ENCODE measurements around the gene PCK1. TPM values are rescaled to one million over a fixed set of nuclear protein-coding genes. Genes with fewer than 3 reads are reported as not detected.
A peak's percentile ranks its signal among the peaks of the same experiment; 100 is the strongest.

Gene PCK1
- total RNA-seq, 5 donors from 2014 or later (not counting 1 experiment from before 2014, with no cell fraction given), result 0.25 to 0.53 (median 0.26) TPM; not detected in 2

DNA sequence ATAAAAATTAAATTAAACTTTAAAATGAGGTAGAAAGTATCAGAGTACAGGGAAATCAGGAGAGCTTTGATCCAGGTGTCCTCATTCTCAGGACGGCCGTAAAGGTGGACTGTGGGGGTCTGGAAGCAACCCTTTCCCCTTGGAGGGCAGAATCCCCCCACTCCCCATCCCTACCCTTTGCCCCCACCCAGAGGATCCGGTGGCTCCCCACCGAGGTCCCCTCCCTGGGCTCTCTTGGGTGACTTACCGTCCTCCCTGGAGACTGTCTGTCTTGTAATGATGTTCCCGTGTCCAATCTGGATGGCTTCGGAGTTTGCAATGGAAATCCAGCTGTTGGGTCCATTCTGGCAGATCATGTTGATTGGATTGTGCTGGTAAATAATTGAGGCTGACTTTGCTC lies 52.0 kb downstream of the PCK1 start:
- CTCF ChIA-PET, result no interaction called here
- Mint-ChIP-seq H3K4me1 (peaks cover 10 to 25% (median 20%) of the 10 kb centered on the region in 3 donors), H3K4me3 (no peak overlapping the region), H3K9me3 (no peaks in the 10 kb centered on the region), H3K27ac (no peak overlapping the region), H3K27me3 (no peaks in the 10 kb centered on the region), H3K36me3 (peaks cover 46% of the 10 kb centered on the region)
- DNase-seq, result peak in 1 of 35 experiments; percentile 3
- Histone ChIP-seq H3K27me3 (replicated peaks in 1 of 2; ENCODE audit: control insufficient read depth in 2 of 2, extremely low read depth in 1 of 2, insufficient read depth in 2 of 2, low read length in 1 of 2) (no peaks in the 10 kb centered on the region), H3K27ac (ENCODE audit: low read length) (no peak overlapping the region), H3K4me3 (ENCODE audit: control insufficient read depth in 1 of 2, extremely low read depth in 1 of 2, low read length in 1 of 2) (no peak overlapping the region), H3K9me3 (no peaks in the 10 kb centered on the region), H3K4me1 (ENCODE audit: control insufficient read depth in 1 of 2, extremely low read depth in 1 of 2, insufficient read depth in 2 of 2, low read length in 2 of 2) (peaks cover 4 to 37% of the 10 kb centered on the region in 2 experiments), H3K36me3 (ENCODE audit: control insufficient read depth in 2 of 2, extremely low read depth in 1 of 2, insufficient read depth in 1 of 2, low read length in 1 of 2) (peaks cover 0 to 84% of the 10 kb centered on the region in 2 donors)
- WGBS (ENCODE audit: insufficient coverage), result 87% methylated on average over 3 of the region's 7 CpGs
- ATAC-seq (replicated peaks in 1 of 4), result no peak
- POLR2A ChIA-PET, result no interaction called here

- DNase-seq (peak in 1 of 35 experiments; percentile 11), ATAC-seq (replicated peaks in 1 of 4) (no peak)
- H3K4me1 Mint-ChIP-seq, result peaks cover 16 to 30% (median 25%) of the 10 kb centered on the region in 3 donors
- H3K4me3 Mint-ChIP-seq, result no peak overlapping the region
- H3K27me3 Mint-ChIP-seq, result no peaks in the 10 kb centered on the region
- Histone ChIP-seq H3K4me3 (ENCODE audit: control insufficient read depth in 1 of 2, extremely low read depth in 1 of 2, low read length in 1 of 2) (no peak overlapping the region), H3K9me3 (no peaks in the 10 kb centered on the region), H3K27me3 (replicated peaks in 1 of 2; ENCODE audit: control insufficient read depth in 2 of 2, extremely low read depth in 1 of 2, insufficient read depth in 2 of 2, low read length in 1 of 2) (no peaks in the 10 kb centered on the region), H3K27ac (ENCODE audit: low read length) (no peak overlapping the region), H3K4me1 (ENCODE audit: control insufficient read depth in 1 of 2, extremely low read depth in 1 of 2, insufficient read depth in 2 of 2, low read length in 2 of 2) (peaks cover 9 to 42% of the 10 kb centered on the region in 2 experiments), H3K36me3 (ENCODE audit: control insufficient read depth in 2 of 2, extremely low read depth in 1 of 2, insufficient read depth in 1 of 2, low read length in 1 of 2) (peaks cover 0 to 80% of the 10 kb centered on the region in 2 donors)
- WGBS (ENCODE audit: insufficient coverage), result 93% methylated on average over 9 of the region's 12 CpGs
- CTCF ChIA-PET, result interaction anchor here in 1 of 2 donors (0.6 kb wide), 1 partner anchor 1090 kb away, joined by 3 read pairs; no protein-coding TSS in a partner anchor
- H3K27ac Mint-ChIP-seq, result no peak overlapping the region
- H3K9me3 Mint-ChIP-seq, result no peaks in the 10 kb centered on the region
- peaks cover 45% of the 10 kb centered on the region for H3K36me3 Mint-ChIP-seq
- POLR2A ChIA-PET, result no interaction called here
Measured at GRCh38 chr20:57613481-57613921, 52.6 kb downstream of the PCK1 start.

DNA sequence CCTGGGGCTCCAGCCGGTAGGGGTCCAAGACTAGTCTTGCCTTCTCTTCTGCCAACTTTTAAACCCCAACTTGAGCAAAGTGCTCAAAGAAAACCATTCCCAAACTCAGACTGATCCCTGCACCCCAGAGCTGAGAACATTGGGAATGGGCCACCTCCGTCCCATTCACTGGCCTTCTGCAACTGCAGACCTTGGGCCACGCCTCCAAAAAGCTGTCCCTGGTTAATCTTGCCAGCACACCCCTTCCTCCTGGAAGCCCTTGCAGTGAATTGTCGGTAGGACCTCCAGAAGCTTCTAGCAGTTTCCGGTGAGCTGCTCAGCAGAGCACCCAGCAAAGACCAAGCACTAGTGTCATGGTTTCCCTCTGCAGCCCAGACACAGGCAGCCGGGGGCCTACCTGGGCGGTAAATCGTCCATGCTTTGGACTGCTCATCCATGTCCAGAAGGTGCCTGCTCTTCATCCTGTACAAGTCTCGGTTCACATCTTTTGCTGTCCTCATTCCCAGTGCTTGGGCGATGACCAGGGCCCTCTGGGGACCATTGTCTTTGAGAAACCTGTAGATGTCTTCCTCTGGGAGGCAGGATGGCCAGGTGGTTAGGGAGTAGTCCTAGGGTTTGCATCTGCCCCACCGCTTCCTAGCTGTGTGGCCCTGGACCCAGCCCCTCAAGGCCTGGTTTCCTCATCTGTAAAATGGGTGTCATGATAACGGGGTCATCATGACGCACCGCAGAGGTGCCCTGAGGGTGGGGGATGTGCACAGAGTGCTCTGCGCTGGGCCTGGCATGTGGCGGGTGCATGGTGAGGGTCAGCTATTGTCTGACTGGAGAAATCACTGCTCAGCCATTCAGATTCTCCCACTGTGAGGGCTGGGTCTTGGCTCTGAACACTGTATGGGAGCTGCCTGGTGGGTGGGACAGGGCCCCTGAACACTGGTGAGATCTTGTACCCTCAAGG lies 53.9 kb downstream of the PCK1 start:
- no peak for ATAC-seq (replicated peaks in 1 of 4)
- H3K27me3 Mint-ChIP-seq, result no peaks in the 10 kb centered on the region
- Histone ChIP-seq H3K27me3 (replicated peaks in 1 of 2; ENCODE audit: control insufficient read depth in 2 of 2, extremely low read depth in 1 of 2, insufficient read depth in 2 of 2, low read length in 1 of 2) (no peaks in the 10 kb centered on the region), H3K27ac (ENCODE audit: low read length) (no peak overlapping the region), H3K9me3 (no peaks in the 10 kb centered on the region), H3K4me3 (ENCODE audit: control insufficient read depth in 1 of 2, extremely low read depth in 1 of 2, low read length in 1 of 2) (no peak overlapping the region), H3K4me1 (ENCODE audit: control insufficient read depth in 1 of 2, extremely low read depth in 1 of 2, insufficient read depth in 2 of 2, low read length in 2 of 2) (peaks cover 20 to 55% of the 10 kb centered on the region in 2 experiments), H3K36me3 (ENCODE audit: control insufficient read depth in 2 of 2, extremely low read depth in 1 of 2, insufficient read depth in 1 of 2, low read length in 1 of 2) (peaks cover 0 to 68% of the 10 kb centered on the region in 2 donors)
- H3K27ac Mint-ChIP-seq, result no peak overlapping the region
- H3K4me3 Mint-ChIP-seq, result no peak overlapping the region
- CTCF ChIA-PET, result interaction anchor here in 1 of 2 donors (0.7 kb wide), 1 partner anchor 15 kb away, joined by 3 read pairs; no protein-coding TSS in a partner anchor
- peaks cover 40% of the 10 kb centered on the region for H3K36me3 Mint-ChIP-seq
- 92% methylated on average over 15 of the region's 16 CpGs for WGBS (ENCODE audit: insufficient coverage)
- H3K9me3 Mint-ChIP-seq, result no peaks in the 10 kb centered on the region
- DNase-seq, result peak in 3 of 35 experiments; percentile 3 to 18 (median 7)
- POLR2A ChIA-PET, result no interaction called here
- peaks cover 28 to 42% (median 37%) of the 10 kb centered on the region in 3 donors for H3K4me1 Mint-ChIP-seq

DNA sequence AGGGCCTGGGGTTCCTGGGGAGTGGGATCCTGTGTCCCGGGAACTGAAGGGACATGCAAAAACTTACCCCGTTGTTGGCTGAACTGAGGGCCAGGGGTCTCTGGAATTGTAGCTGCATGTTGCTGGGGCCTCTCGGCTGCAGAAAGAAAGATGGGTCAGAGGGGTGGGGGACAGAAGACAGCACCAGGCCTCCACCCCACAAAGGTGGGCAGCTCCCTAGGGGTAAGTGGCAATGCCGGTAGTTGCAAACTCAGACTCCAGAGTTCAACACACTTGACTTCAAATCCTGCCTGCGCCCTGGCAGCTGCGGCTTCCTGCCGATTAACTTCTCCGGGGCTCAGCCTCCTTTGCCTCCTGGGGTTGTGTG lies 54.5 kb downstream of the PCK1 start:
- peak in 1 of 35 experiments; percentile 17 for DNase-seq
- Mint-ChIP-seq H3K27me3 (no peaks in the 10 kb centered on the region), H3K4me3 (no peak overlapping the region), H3K9me3 (no peaks in the 10 kb centered on the region), H3K4me1 (peaks cover 34 to 49% (median 44%) of the 10 kb centered on the region in 3 donors), H3K36me3 (peaks cover 36% of the 10 kb centered on the region), H3K27ac (no peak overlapping the region)
- Histone ChIP-seq H3K36me3 (ENCODE audit: control insufficient read depth in 2 of 2, extremely low read depth in 1 of 2, insufficient read depth in 1 of 2, low read length in 1 of 2) (peaks cover 0 to 61% of the 10 kb centered on the region in 2 donors), H3K27ac (ENCODE audit: low read length) (no peak overlapping the region), H3K4me1 (ENCODE audit: control insufficient read depth in 1 of 2, extremely low read depth in 1 of 2, insufficient read depth in 2 of 2, low read length in 2 of 2) (peaks cover 25 to 62% of the 10 kb centered on the region in 2 experiments), H3K4me3 (ENCODE audit: control insufficient read depth in 1 of 2, extremely low read depth in 1 of 2, low read length in 1 of 2) (no peak overlapping the region), H3K27me3 (replicated peaks in 1 of 2; ENCODE audit: control insufficient read depth in 2 of 2, extremely low read depth in 1 of 2, insufficient read depth in 2 of 2, low read length in 1 of 2) (no peaks in the 10 kb centered on the region), H3K9me3 (no peaks in the 10 kb centered on the region)
- no peak for ATAC-seq (replicated peaks in 1 of 4)
- CTCF ChIA-PET, result interaction anchor here in 1 of 2 donors (0.7 kb wide), 1 partner anchor 14 kb away, joined by 3 read pairs; no protein-coding TSS in a partner anchor
- POLR2A ChIA-PET, result no interaction called here
- 100% methylated on average over 4 of the region's 8 CpGs for WGBS (ENCODE audit: insufficient coverage)

DNA sequence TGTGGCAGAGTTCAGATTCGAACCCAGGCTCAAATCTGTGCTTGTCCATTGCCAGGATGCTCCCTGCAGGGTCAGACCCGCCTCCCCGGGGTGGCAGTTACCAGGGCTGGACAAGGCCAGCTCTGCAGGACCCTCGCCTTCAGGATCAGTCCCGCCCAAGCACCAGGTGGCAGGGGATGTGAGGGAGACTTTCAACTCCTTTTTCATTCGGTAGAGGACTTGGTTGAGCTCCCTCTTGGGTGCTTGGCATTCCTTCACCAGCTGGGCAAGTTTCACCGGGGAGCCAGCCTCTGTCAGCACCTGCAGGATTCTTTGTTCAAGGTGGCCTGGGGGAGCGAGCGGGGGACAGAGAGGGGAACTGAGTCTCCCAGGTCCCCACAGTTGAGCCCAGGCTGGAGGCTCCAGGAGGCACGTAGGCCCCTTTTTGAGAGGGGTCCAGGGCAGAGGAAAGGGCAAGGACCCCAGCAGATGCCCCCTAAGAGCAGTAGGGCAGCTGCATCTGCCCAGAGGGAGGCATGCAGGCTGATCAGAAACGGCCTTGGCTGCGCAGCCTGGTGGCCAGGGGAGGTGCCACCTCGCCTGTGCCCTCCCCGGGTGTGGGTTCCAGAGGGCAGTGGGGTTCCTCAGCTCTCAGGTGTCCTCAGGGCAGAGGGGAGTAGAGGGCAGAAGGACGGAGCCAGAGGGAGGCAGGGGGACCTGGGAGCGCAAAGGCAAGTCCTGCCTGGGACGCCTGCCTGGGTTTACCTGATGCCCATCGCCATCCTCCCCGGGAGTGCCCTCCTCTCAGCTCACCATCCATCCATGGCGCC lies 55.4 kb downstream of the PCK1 start:
- Histone ChIP-seq H3K9me3 (no peaks in the 10 kb centered on the region), H3K4me1 (ENCODE audit: control insufficient read depth in 1 of 2, extremely low read depth in 1 of 2, insufficient read depth in 2 of 2, low read length in 2 of 2) (peaks cover 33 to 71% of the 10 kb centered on the region in 2 experiments), H3K4me3 (ENCODE audit: control insufficient read depth in 1 of 2, extremely low read depth in 1 of 2, low read length in 1 of 2) (no peak overlapping the region), H3K36me3 (ENCODE audit: control insufficient read depth in 2 of 2, extremely low read depth in 1 of 2, insufficient read depth in 1 of 2, low read length in 1 of 2) (peaks cover 0 to 53% of the 10 kb centered on the region in 2 donors), H3K27me3 (replicated peaks in 1 of 2; ENCODE audit: control insufficient read depth in 2 of 2, extremely low read depth in 1 of 2, insufficient read depth in 2 of 2, low read length in 1 of 2) (no peaks in the 10 kb centered on the region), H3K27ac (ENCODE audit: low read length) (no peak overlapping the region)
- no peaks in the 10 kb centered on the region for H3K9me3 Mint-ChIP-seq
- H3K27ac Mint-ChIP-seq, result peak overlapping the region in 1 of 2 donors; percentile 44
- ATAC-seq (replicated peaks in 1 of 4) (no peak), DNase-seq (peak in 1 of 35 experiments; percentile 21)
- no peaks in the 10 kb centered on the region for H3K27me3 Mint-ChIP-seq
- CTCF ChIA-PET, result no interaction called here
- WGBS (ENCODE audit: insufficient coverage), result 92% methylated on average over 19 of the region's 20 CpGs
- peaks cover 28% of the 10 kb centered on the region for H3K36me3 Mint-ChIP-seq
- H3K4me3 Mint-ChIP-seq, result no peak overlapping the region
- POLR2A ChIA-PET, result interaction anchor here (0.6 to 1.1 kb wide), 2 partner anchors 37 to 1034 kb away, joined by 9 to 17 read pairs; no protein-coding TSS in a partner anchor
- peaks cover 44 to 57% (median 53%) of the 10 kb centered on the region in 3 donors for H3K4me1 Mint-ChIP-seq
